Measurements from ENCODE around the gene CPNE5.

GRCh38 chr6:36700831-36701230 lies 138.4 kb downstream of the CPNE5 start:
- TF ChIP-seq CTCF (IDR thresholded peaks at IDR 0.05) (no peak), POLR2A (IDR thresholded peaks at IDR 0.05) (no peak)
